HG02981 (cell line): ENCODE results near the gene SIPA1L3.
A peak's percentile ranks its signal among the peaks of the same experiment; 100 is the strongest.
"Not testable (repeated sequence)": the region's sequence is repeated elsewhere in the genome, so short reads cannot be mapped to it uniquely, and the experiment has no call there.

Experiments
- ATAC-seq: cut with Tn5 transposase; IDR thresholded peaks from one replicate; pipeline ENCODE4 v1.9.1; 2021; ENCODE audit warnings: mild to moderate bottlenecking, moderate library complexity; ENCODE audit not compliant: unreplicated experiment

SIPA1L3 gene, protein sequence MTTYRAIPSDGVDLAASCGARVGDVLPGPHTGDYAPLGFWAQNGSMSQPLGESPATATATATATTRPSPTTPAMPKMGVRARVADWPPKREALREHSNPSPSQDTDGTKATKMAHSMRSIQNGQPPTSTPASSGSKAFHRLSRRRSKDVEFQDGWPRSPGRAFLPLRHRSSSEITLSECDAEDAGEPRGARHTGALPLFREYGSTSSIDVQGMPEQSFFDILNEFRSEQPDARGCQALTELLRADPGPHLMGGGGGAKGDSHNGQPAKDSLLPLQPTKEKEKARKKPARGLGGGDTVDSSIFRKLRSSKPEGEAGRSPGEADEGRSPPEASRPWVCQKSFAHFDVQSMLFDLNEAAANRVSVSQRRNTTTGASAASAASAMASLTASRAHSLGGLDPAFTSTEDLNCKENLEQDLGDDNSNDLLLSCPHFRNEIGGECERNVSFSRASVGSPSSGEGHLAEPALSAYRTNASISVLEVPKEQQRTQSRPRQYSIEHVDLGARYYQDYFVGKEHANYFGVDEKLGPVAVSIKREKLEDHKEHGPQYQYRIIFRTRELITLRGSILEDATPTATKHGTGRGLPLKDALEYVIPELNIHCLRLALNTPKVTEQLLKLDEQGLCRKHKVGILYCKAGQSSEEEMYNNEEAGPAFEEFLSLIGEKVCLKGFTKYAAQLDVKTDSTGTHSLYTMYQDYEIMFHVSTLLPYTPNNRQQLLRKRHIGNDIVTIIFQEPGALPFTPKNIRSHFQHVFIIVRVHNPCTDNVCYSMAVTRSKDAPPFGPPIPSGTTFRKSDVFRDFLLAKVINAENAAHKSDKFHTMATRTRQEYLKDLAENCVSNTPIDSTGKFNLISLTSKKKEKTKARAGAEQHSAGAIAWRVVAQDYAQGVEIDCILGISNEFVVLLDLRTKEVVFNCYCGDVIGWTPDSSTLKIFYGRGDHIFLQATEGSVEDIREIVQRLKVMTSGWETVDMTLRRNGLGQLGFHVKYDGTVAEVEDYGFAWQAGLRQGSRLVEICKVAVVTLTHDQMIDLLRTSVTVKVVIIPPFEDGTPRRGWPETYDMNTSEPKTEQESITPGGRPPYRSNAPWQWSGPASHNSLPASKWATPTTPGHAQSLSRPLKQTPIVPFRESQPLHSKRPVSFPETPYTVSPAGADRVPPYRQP (N-terminal part only)

DNA sequence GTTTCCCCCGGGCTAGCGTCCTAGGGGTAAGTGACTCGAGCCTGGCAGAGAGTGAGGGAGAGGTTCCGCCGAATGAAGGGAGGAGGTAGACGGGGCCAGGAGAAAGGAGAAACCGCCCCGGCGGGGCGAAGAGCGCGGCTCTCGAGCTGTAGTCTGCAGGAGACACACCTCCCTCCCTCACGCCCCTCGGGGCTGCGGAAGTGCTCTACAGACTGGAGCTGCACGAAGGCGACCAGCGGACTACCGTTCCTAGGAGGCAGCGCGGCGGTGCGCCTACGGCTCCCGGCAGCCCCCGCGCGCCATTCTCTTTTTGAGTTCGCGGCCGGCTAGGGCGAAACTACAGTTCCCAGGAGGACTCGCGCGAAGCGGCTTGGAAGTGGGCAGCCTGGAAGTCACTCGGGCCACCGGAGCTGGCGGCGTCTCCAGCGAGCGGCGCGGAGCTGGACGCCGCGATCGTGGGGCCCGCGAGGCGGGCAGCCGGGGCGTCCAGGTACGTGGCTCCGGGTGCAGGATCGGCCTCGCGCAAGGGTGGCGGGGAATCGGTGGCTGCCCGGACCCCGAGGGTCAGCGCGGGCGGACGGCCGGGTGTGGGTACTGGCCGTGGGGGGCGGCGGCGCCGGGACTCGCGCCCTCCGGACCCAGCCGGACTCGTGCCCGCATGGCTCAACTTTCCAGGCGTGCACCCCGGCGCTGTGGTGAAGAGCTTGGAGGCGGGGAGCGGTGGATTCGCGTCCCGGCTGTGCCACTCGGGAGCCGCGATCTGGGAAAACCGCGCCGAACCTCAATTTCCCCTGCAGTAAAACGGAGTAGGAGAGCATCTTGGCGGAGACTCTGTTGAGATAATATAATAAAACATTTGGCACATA, at the start of gene SIPA1L3:
Gene SIPA1L3 (plus strand): TSS at position 340 of the 866 bp plus-strand sequence. CDS start 174,358 bp downstream, outside the sequence.
- ATAC-seq, result peak; percentile 79

DNA sequence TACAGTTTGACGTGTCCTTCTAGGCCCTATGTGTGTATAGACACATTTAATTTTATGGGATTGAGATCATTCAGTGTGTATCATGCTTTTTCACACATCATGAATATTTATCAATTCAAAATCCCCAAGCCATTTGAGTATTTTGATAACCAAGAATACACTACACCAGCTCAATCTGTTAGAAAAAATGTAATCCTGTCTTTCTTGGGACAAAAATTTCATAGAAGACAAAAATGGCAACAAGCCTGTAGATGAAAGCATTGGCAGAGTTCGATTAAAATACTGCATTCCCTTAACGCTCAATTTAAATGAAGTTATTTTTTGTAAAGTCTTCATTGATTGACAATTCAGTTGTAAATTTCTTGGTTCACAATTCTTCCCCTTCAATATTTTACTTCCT, 42.5 kb upstream of the SIPA1L3 start:
- ATAC-seq, result no peak

DNA sequence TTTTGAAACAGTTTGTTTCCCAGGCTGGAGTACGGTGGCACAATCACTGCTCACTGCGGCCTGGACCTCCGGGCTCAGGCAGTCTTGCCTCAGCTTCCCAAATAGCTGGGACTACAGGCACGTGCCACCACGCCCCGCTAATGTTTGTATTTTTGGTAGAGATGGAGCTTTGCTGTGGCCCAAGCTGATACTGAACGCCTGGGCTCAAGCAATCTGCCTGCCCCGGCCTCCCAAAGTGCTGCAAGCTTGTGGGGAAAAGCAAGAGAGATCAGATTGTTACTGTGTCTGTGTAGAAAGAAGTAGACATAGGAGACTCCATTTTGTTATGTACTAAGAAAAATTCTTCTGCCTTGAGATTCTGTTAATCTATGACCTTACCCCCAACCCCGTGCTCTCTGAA, 41.1 kb upstream of the SIPA1L3 start:
- ATAC-seq, result not testable (repeated sequence)

- no peak for ATAC-seq
Measured at GRCh38 chr19:37867831-37868230, 39.2 kb upstream of the SIPA1L3 start.

DNA sequence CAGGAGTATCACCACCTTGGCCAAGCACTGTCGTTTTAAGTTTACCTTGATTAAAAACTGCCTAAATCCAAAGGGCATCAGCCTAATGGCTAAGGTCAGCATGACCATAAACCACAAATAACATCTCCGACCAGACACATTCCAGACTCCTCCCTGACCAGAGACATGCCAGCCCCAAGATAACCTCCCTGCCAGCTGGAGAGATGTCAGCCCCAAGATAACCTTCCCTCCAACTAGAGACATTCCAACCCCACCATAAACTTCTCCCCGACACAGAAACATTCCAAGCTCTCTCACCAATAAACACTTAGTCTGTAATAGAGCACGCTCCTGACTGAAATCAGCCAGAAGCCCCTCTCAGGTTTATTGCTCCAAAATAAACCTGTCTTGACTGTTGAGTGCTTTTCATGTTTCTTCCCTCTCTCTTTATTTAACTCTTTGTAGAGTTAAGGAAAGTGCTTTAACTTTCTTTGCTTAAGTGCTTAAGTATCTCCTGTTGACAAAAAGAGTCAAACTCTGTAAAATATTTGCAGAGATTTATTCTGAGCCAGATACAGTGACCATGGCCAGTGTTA, 37.2 kb upstream of the SIPA1L3 start:
- no peak for ATAC-seq

GRCh38 chr19:37872383-37872782, 34.6 kb upstream of the SIPA1L3 start:
- no peak for ATAC-seq

DNA sequence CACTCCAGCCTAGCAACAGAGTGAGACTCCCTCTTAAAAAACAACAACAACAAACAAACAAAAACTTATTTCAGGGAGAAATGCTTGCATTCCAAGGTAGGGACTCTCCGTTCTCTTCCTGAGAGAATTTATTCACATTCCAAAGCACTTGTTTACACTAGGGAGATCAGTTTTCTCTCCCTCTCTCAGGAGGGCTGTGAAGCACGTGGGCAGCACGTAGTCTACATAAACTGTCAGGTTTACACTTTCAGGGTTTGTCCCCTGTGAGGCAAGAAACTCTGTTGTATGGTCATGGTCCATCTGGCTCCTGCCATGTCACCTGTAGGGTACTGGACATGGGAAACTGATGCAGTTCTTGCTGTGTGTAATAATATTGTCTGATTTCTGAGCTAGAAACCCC, 32.2 kb upstream of the SIPA1L3 start:
- no peak for ATAC-seq

DNA sequence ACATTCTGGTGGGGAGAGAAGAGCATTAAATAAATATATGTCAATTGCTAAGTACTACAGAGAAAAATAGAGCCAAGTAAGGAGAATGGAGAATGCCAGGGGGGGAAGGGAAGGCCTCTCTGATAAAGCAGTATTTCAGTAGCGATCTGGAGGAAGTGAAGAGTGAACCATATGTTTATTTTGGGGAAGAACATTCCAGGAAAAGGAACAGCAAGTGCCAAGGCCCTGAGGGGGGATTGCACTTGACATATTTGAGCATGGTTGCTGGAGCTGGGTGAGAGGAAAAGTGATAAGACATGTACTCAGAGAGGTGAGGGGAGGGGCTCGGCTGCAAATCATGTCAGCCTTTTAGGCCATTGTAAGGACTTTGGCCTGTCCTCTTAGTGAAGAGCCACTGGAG, 31.0 kb upstream of the SIPA1L3 start:
- ATAC-seq, result no peak

DNA sequence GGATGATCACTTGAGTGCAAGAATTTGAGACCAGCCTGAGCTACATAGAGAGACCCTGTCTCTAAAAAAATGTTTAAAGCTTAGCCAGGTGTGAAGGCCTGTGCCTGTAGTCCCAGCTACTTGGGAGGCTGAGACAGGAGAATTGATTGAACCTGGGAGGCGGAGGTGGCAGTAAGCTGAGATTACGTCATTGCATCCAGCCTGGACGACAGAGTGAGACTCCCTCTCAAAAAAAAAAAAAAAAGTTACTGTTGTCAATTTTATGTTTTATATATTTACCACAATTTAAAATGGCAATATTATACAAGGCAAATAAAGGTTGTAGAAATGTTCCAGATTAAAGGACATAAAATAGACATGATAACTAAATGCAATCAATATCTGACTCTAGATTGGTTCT, 29.9 kb upstream of the SIPA1L3 start:
- ATAC-seq, result no peak

DNA sequence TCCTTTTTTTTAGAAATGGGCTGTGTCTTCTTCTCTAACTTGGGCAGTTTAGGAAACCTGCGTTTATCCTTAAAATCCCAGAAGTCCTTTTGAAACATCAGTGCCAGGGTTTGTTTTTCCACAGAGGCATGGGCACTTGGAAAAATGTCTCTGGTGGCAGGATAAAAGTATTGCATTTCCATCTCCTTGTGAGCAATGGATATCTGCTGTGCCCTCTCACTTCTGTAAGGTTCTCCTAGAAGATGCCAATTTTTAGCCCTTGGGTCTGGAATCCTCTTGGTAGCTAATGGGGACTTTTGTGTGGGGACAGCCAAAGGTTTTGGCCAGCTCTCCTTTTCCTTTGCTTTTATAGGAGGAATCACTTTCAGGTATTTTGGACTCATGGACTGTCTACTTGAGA, 21.6 kb upstream of the SIPA1L3 start:
- no peak for ATAC-seq

DNA sequence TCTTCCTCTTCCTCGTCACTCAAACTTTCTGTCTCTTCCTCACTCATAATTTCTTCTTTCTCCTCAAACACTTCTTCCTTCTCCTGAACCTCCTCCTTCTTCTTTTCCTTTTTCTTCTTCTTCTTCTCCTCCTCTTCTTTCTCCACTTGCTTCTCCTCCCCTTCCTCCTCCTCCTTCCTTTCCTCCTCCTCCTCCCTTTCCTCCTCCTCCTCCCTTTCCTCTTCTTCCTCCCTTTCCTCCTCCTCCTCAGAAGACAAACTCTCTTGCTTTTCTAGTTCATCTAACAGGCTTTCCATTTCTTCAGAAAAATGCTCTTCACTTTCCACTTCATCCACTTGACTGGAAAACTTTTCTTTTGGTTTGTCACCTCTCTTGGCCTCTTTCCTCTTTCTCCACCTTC, 20.4 kb upstream of the SIPA1L3 start:
- ATAC-seq, result no peak

DNA sequence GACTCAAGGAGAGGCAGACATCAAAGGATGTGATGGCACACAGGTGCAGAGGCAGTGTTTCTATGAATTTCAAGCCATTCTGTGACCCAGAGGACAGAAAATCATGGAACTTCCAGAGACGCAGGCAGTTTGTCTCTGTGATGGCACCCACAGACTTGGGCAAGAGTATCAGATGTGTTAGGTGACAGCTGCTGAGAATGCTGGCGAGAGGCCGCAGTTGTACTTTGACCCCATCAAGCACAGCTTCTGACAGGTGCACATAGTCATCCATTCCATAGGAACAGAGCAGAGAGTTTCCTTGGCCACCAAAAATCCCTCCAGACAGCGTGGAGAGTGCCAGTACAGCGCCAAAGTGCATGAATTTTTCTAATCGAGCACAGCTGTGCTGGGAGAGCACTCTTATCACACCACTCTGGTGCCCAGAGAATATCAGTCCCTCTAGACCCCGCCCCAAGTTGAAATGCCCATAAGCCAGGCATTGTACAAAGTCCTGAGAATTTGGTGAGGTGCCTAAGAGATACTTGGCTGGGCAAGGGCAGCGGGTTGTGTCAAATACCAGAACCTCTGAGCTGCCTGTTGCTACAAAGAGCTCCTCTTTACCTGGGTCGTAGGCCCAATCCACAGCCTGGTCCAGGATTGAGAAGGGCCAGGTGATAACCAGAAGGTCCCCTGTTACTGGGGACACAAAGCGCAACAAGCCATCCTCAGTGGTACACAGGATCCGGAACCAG, 13.0 kb upstream of the SIPA1L3 start:
- no peak for ATAC-seq

GRCh38 chr19:37896180-37896579, 10.8 kb upstream of the SIPA1L3 start:
- no peak for ATAC-seq

DNA sequence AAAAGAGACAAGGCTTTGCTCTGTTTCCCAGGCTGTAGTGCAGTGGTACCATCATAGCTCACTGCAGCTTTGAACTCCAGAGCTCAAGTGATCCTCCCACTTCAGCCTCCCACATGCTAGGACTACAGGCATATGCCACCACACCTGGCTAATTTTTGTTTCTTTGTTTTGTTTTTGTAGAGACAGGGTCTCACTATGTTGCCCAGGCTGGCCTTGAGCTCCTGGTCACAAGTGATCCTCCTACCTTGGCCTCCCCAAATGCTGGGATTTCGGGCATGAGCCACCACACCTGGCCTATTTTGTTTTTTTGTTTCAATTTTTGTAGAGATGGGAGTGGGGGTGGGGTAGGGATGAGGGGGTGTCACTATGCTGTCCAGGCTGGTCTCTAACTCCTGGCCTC, 7.6 kb upstream of the SIPA1L3 start:
- no peak for ATAC-seq

GRCh38 chr19:37899966-37900365, 7.0 kb upstream of the SIPA1L3 start:
- no peak for ATAC-seq

- ATAC-seq, result no peak
Measured at GRCh38 chr19:37902668-37903067, 4.3 kb upstream of the SIPA1L3 start.

DNA sequence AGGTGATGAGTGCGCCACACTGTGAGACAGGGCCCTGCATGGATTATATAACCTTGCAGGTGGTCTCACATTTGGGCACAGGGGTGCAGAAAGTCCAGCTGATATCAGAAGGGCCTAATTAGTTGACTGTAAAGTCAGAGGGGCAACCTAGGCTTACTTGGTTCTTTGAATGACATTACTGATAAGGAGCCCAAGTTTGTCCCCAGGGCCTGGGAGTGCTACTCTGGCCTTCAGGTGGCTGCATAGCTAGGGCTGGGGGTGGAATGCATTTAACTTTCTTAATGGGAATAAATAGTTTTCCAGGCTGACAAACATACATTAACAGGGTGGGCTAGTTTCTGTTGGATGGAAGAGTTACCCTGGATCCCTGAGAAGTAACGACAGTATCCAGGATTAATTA, 3.9 kb upstream of the SIPA1L3 start:
- ATAC-seq, result no peak

GRCh38 chr19:37905946-37906868, 801 bp upstream of the SIPA1L3 start, which contains the start of gene WDR87:
Gene WDR87 (minus strand): TSS chr19:37906594. CDS start chr19:37898239, 8,355 bp downstream.
- ATAC-seq, result peak; percentile 11
